GM19099 (cell line): ENCODE results near the gene RBBP6.

ENCODE experiments used
- POLR2A ChIP-seq: IDR thresholded peaks from 3 replicates; pipeline ENCODE4 v1.6.1; 2011; ENCODE audit warnings: low read depth; ENCODE audit not compliant: insufficient read length; ENCODE audit errors: extremely low read depth

Gene RBBP6

GRCh38 chr16:24589997-24590396, 50.6 kb downstream of the RBBP6 start:
- TF ChIP-seq POLR2A = no peak

- no peak for TF ChIP-seq POLR2A
These were observed 59.5 kb downstream of the RBBP6 start for GRCh38 chr16:24598777-24599437.

- no peak for TF ChIP-seq POLR2A
These were observed 70.0 kb downstream of the RBBP6 start for GRCh38 chr16:24609417-24609739.

GRCh38 chr16:24609740-24610415, 70.5 kb downstream of the RBBP6 start:
- TF ChIP-seq POLR2A = no peak

GRCh38 chr16:24610416-24610755, 71.0 kb downstream of the RBBP6 start:
- no peak for TF ChIP-seq POLR2A

GRCh38 chr16:24611310-24611709, 71.9 kb downstream of the RBBP6 start:
- no peak for TF ChIP-seq POLR2A

- no peak for TF ChIP-seq POLR2A
These were observed 73.3 kb downstream of the RBBP6 start for GRCh38 chr16:24612656-24613055.

- no peak for TF ChIP-seq POLR2A
These were observed 78.1 kb downstream of the RBBP6 start for GRCh38 chr16:24617502-24617901.
